ENCODE results near the gene AMH.
A peak's percentile ranks its signal among the peaks of the same experiment; 100 is the strongest.
"Not testable (repeated sequence)": the region's sequence is repeated elsewhere in the genome, so short reads cannot be mapped to it uniquely, and the experiment has no call there.

The AMH gene

DNA sequence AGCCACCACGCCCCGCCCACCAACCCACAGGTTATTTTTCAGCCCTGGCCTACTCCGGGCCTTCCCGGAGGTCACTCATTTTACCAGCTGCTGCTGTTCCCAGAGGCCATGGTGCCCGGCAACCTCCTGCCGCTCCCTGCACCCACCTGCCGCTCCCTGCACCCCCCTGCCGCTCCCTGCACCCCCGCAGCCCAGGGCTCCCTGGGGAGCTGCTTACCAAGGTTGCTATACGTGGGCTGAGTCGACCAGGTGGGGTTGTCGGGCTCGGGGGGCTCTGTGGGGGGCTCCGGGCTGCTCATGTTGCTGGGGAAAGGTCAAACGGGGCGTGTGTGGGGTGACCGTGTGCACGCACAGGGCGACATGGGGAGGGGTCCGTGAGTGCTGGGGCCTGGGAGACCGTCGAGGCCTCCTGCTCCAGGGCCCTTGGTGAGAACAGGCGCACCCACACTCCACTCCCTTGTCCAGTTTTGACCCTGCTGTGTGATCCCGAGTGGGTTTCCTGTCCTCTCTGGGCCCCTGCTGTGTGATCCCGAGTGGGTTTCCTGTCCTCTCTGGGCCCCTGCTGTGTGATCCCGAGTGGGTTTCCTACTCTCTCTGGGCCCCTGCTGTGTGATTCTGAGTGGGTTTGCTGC is 31.6 kb downstream of the AMH start (continued):
- TF ChIP-seq EGR2 (tag by site-specific recombination; IDR thresholded peaks at IDR 0.05; ENCODE audit: low read depth) = 0 out of 2 replicates have a peak, but pooled peaks have one; percentile 16

DNA sequence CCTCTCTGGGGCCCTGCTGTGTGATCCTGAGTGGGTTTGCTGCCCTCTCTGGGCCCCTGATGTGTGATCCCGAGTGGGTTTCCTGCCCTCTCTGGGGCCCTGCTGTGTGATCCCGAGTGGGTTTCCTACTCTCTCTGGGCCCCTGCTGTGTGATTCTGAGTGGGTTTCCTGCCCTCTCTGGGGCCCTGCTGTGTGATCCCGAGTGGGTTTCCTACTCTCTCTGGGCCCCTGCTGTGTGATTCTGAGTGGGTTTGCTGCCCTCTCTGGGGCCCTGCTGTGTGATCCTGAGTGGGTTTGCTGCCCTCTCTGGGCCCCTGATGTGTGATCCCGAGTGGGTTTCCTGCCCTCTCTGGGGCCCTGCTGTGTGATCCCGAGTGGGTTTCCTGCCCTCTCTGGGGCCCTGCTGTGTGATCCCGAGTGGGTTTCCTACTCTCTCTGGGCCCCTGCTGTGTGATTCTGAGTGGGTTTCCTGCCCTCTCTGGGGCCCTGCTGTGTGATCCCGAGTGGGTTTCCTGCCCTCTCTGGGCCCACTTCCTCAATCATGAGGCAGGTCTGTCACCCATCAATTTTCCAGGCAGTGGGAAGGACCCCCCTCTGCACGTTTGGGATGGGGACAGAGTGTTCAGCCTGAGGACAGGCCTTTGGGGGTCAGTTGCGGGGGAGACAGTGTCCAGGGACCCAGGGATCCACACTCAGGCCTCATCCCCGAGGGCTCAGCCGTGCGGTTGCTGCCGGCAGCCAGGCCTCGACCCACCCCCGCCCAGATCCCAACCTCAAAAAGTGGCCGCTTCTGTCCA is 32.3 kb downstream of the AMH start:
- H3K36me3 ChIP-seq (ENCODE audit: control insufficient read depth in 2 of 2, insufficient read depth in 1 of 2, low read length in 2 of 2); H3K4me1 ChIP-seq (ENCODE audit: control insufficient read depth, insufficient read depth, low read length); H3K4me3 ChIP-seq (ENCODE audit: low read depth, low read length); H3K9me3 ChIP-seq (ENCODE audit: control insufficient read depth, insufficient read depth, low read depth, low read length); H3K27ac ChIP-seq (ENCODE audit: extremely low read depth, low read depth, low read length): not testable (repeated sequence)
- TF ChIP-seq ZNF768 (tag by site-specific recombination; IDR thresholded peaks at IDR 0.05) = peak; percentile 90
- TF ChIP-seq, protein P1, sequence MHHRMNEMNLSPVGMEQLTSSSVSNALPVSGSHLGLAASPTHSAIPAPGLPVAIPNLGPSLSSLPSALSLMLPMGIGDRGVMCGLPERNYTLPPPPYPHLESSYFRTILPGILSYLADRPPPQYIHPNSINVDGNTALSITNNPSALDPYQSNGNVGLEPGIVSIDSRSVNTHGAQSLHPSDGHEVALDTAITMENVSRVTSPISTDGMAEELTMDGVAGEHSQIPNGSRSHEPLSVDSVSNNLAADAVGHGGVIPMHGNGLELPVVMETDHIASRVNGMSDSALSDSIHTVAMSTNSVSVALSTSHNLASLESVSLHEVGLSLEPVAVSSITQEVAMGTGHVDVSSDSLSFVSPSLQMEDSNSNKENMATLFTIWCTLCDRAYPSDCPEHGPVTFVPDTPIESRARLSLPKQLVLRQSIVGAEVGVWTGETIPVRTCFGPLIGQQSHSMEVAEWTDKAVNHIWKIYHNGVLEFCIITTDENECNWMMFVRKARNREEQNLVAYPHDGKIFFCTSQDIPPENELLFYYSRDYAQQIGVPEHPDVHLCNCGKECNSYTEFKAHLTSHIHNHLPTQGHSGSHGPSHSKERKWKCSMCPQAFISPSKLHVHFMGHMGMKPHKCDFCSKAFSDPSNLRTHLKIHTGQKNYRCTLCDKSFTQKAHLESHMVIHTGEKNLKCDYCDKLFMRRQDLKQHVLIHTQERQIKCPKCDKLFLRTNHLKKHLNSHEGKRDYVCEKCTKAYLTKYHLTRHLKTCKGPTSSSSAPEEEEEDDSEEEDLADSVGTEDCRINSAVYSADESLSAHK (tag by site-specific recombination; IDR thresholded peaks at IDR 0.05) = peak; percentile 40; the same call in 1 of the 2 replicates
- ChIA-PET CTCF (interaction anchor here (0.6 kb wide), 1 partner anchor 330 kb away, joined by 3 read pairs; no protein-coding TSS in a partner anchor), POLR2A (interaction anchor here (0.6 kb wide), 1 partner anchor 443 kb away, joined by 5 read pairs; no protein-coding TSS in a partner anchor)

DNA sequence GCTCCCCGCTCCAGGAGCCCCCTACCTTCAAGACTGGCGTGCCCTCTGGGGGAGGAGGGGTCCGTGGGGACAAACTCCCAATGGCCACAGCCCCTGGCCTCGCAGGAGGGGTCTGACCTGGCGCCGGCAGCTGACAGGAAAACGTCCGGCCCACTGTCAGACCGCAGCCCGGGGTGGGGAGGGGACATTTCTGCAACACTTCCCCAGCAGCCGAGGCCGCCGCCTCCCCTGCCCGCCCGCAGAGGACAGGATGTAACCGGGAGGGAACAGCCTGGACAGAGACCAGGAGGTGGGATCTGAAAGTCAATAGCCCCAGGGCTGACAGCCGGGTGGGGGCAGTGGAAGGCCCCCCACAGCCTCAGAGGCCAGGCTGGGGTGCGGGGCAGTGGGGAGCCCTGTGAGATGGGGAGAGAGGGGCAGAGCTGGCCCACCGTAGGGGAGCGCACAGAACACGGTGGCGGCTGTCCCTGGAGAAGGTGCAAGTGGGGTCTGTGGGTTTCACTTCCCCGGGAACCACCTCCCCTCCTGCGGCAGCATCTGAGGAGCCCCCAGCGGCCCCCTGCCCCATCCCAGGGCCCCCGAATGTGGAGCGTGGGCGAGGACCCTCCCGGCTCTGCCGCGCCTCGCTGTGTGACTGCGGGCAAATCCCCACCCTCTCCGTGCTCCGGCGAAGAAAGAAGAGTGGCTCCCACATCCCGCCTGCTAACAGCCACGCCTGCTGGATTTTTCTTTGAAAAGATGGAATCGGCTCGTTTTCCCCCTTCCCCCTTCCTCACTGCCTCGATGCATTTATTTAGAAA is 33.1 kb downstream of the AMH start, which contains the start of gene PEAK3:
TSS of gene PEAK3 (minus strand) at position 114 of the 800 bp plus-strand sequence. CDS start 1,244 bp downstream, outside the sequence.
- H3K9me3 ChIP-seq (ENCODE audit: control insufficient read depth, insufficient read depth, low read depth, low read length) = no peaks in the 10 kb centered on the region
- ChIA-PET POLR2A (interaction anchor here (0.6 kb wide), 1 partner anchor 444 kb away, joined by 5 read pairs; no protein-coding TSS in a partner anchor), CTCF (interaction anchor here (0.6 kb wide), 1 partner anchor 329 kb away, joined by 3 read pairs; no protein-coding TSS in a partner anchor)
- no peaks in the 10 kb centered on the region for H3K4me1 ChIP-seq (ENCODE audit: control insufficient read depth, insufficient read depth, low read length)
- H3K27ac ChIP-seq (ENCODE audit: extremely low read depth, low read depth, low read length) = no peak within 1 kb of the TSS
- H3K4me3 ChIP-seq (ENCODE audit: low read depth, low read length) = no peak within 1 kb of the TSS
- H3K36me3 ChIP-seq (ENCODE audit: control insufficient read depth in 2 of 2, insufficient read depth in 1 of 2, low read length in 2 of 2) = no peaks in the 10 kb centered on the region
- no peak for TF ChIP-seq ZNF24 (tag by site-specific recombination; IDR thresholded peaks at IDR 0.05)
- no peak for TF ChIP-seq ZNF311 (tag by site-specific recombination; IDR thresholded peaks at IDR 0.05; ENCODE audit: borderline replicate concordance)
- TF ChIP-seq ZNF19 (tag by site-specific recombination; IDR thresholded peaks at IDR 0.05; ENCODE audit: low read depth) = no peak
- peak; percentile 29; the same call in 1 of the 2 replicates for TF ChIP-seq ZNF600 (tag by site-specific recombination; IDR thresholded peaks at IDR 0.05)
- TF ChIP-seq, protein P2, sequence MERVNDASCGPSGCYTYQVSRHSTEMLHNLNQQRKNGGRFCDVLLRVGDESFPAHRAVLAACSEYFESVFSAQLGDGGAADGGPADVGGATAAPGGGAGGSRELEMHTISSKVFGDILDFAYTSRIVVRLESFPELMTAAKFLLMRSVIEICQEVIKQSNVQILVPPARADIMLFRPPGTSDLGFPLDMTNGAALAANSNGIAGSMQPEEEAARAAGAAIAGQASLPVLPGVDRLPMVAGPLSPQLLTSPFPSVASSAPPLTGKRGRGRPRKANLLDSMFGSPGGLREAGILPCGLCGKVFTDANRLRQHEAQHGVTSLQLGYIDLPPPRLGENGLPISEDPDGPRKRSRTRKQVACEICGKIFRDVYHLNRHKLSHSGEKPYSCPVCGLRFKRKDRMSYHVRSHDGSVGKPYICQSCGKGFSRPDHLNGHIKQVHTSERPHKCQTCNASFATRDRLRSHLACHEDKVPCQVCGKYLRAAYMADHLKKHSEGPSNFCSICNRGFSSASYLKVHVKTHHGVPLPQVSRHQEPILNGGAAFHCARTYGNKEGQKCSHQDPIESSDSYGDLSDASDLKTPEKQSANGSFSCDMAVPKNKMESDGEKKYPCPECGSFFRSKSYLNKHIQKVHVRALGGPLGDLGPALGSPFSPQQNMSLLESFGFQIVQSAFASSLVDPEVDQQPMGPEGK (tag by site-specific recombination; IDR thresholded peaks at IDR 0.05) = peak; percentile 24; the same call in 1 of the 2 replicates
- TF ChIP-seq KLF1 (tag by site-specific recombination; IDR thresholded peaks at IDR 0.05) = no peak
- no peak for TF ChIP-seq ZBTB1 (tag by site-specific recombination; IDR thresholded peaks at IDR 0.05)
- peak; percentile 48 for TF ChIP-seq SP2 (tag by site-specific recombination; IDR thresholded peaks at IDR 0.05)
- TF ChIP-seq GLI4 (tag by site-specific recombination; IDR thresholded peaks at IDR 0.05) = no peak
- TF ChIP-seq, protein P3, sequence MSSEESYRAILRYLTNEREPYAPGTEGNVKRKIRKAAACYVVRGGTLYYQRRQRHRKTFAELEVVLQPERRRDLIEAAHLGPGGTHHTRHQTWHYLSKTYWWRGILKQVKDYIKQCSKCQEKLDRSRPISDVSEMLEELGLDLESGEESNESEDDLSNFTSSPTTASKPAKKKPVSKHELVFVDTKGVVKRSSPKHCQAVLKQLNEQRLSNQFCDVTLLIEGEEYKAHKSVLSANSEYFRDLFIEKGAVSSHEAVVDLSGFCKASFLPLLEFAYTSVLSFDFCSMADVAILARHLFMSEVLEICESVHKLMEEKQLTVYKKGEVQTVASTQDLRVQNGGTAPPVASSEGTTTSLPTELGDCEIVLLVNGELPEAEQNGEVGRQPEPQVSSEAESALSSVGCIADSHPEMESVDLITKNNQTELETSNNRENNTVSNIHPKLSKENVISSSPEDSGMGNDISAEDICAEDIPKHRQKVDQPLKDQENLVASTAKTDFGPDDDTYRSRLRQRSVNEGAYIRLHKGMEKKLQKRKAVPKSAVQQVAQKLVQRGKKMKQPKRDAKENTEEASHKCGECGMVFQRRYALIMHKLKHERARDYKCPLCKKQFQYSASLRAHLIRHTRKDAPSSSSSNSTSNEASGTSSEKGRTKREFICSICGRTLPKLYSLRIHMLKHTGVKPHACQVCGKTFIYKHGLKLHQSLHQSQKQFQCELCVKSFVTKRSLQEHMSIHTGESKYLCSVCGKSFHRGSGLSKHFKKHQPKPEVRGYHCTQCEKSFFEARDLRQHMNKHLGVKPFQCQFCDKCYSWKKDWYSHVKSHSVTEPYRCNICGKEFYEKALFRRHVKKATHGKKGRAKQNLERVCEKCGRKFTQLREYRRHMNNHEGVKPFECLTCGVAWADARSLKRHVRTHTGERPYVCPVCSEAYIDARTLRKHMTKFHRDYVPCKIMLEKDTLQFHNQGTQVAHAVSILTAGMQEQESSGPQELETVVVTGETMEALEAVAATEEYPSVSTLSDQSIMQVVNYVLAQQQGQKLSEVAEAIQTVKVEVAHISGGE (tag by site-specific recombination; conservative IDR thresholded peaks at IDR 0.05; ENCODE audit: low read depth) = no peak
- peak; percentile 72 for TF ChIP-seq GLIS1 (tag by site-specific recombination; IDR thresholded peaks at IDR 0.05)
- TF ChIP-seq OVOL3 (tag by site-specific recombination; IDR thresholded peaks at IDR 0.05) = no peak
- TF ChIP-seq ZNF174 (tag by site-specific recombination; IDR thresholded peaks at IDR 0.05) = no peak
- TF ChIP-seq ZNF37A (tag by site-specific recombination; IDR thresholded peaks at IDR 0.05) = no peak
- TF ChIP-seq ZBTB20 (tag by site-specific recombination; IDR thresholded peaks at IDR 0.05) = no peak
- TF ChIP-seq ZIC2 (tag by site-specific recombination; IDR thresholded peaks at IDR 0.05) = peak; percentile 49; the same call in 1 of the 2 replicates
- TF ChIP-seq OSR2 (tag by site-specific recombination; IDR thresholded peaks at IDR 0.05) = no peak
- no peak for TF ChIP-seq ZNF391 (tag by site-specific recombination; IDR thresholded peaks at IDR 0.05; ENCODE audit: borderline replicate concordance, low read depth)
- peak; percentile 78 for TF ChIP-seq ZNF341 (tag by site-specific recombination; IDR thresholded peaks at IDR 0.05; ENCODE audit: low read depth)
- TF ChIP-seq ZNF791 (tag by site-specific recombination; IDR thresholded peaks at IDR 0.05) = no peak

Measured in HEK293 (cell line).